Immature natural killer cell (primary cell): ENCODE results near the gene UCK2. TPM values are rescaled to one million over a fixed set of nuclear protein-coding genes. Genes with fewer than 3 reads are reported as not detected.
A peak's percentile ranks its signal among the peaks of the same experiment; 100 is the strongest.

ENCODE experiments used
- DNase-seq, 3 donors: peaks; one replicate each; pipeline ENCODE4 v3.0.0; 2022; ENCODE audit warnings: mixed read lengths in 1 of 3
- H3K27ac Mint-ChIP-seq, 6 donors: one replicate each; pipeline ENCODE4 v1.8.0; 2020; ENCODE audit warnings: mixed read lengths in 6 of 6, mild to moderate bottlenecking in 5 of 6, inconsistent platforms in 4 of 6, moderate library complexity in 3 of 6
- H3K27me3 Mint-ChIP-seq, 3 donors: one replicate each; pipeline ENCODE4 v1.8.0; 2020 to 2021; ENCODE audit warnings: low read depth in 3 of 3, mild to moderate bottlenecking in 3 of 3, mixed read lengths in 3 of 3, moderate library complexity in 3 of 3, inconsistent platforms in 1 of 3
- H3K36me3 Mint-ChIP-seq, 3 donors: one replicate each; pipeline ENCODE4 v1.8.0; 2020; ENCODE audit warnings: mixed read lengths in 3 of 3, inconsistent platforms in 2 of 3, mild to moderate bottlenecking in 2 of 3
- H3K4me1 Mint-ChIP-seq, 2 donors: one replicate each; pipeline ENCODE4 v1.8.0; 2020; ENCODE audit warnings: inconsistent platforms in 2 of 2, mild to moderate bottlenecking in 2 of 2, mixed read lengths in 2 of 2, moderate library complexity in 1 of 2
- H3K4me3 Mint-ChIP-seq, 5 donors: one replicate each; pipeline ENCODE4 v1.8.0; 2020; ENCODE audit warnings: mild to moderate bottlenecking in 5 of 5, mixed read lengths in 5 of 5, inconsistent platforms in 3 of 5, moderate library complexity in 3 of 5
- H3K9me3 Mint-ChIP-seq, 6 donors: one replicate each; pipeline ENCODE4 v1.8.0; 2020; ENCODE audit warnings: mild to moderate bottlenecking in 6 of 6, mixed read lengths in 6 of 6, inconsistent platforms in 4 of 6, moderate library complexity in 3 of 6
- polyA plus RNA-seq, 3 donors: library from polyadenylated mRNA; unstranded; fragments of 300-500 nt; fragmentation: Illumina TruSeq; gene quantifications; one replicate each; pipeline ENCODE4 v1.2.3, GENCODE V29; 2021

UCK2 gene
- polyA plus RNA-seq, 3 donors from 2014 or later = 18.4 to 28.7 (median 24.8) TPM

DNA sequence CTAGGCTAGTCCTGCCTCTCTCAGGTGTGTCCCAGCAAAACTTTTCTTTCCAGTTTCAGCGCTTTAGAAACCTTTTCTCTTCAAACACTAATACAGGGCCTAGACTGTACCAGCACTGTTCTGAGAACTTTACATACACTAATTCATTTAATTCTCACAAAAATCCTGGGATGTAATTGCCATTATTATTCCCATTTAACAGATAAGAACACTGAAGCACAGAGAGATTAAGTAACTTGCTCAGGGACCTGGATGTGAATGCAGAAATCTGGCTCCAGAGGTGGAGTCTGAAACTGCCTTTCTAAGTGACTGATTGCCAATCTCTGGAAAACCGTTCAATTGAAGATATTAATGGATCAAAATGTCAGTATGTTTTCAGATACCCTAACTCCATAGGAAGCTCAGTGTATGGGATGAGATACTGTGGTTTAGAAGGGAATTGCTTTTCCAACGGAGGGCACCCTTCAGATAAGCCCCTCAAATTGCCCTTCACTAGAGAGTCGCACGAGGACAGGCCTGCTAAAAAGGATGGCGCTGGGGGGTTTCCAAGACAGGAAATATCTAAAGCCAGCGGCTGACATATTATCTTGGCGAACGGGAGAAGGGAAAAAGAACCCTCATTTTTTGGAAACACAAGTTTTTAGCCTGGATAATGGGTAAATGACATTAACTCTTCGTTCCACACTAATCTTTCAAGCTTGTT lies 698 bp upstream of the UCK2 start:
- Mint-ChIP-seq H3K36me3 (no peaks in the 10 kb centered on the region), H3K4me3 (peak overlapping the region; percentile 85 to 91 (median 88)), H3K9me3 (no peaks in the 10 kb centered on the region), H3K27ac (peak overlapping the region; percentile 72 to 89 (median 84)), H3K4me1 (peaks cover 22 to 26% of the 10 kb centered on the region in 2 donors), H3K27me3 (peaks cover 3 to 14% (median 8%) of the 10 kb centered on the region in 3 donors)
- DNase-seq = peak in 1 of 3 donors; percentile 15

DNA sequence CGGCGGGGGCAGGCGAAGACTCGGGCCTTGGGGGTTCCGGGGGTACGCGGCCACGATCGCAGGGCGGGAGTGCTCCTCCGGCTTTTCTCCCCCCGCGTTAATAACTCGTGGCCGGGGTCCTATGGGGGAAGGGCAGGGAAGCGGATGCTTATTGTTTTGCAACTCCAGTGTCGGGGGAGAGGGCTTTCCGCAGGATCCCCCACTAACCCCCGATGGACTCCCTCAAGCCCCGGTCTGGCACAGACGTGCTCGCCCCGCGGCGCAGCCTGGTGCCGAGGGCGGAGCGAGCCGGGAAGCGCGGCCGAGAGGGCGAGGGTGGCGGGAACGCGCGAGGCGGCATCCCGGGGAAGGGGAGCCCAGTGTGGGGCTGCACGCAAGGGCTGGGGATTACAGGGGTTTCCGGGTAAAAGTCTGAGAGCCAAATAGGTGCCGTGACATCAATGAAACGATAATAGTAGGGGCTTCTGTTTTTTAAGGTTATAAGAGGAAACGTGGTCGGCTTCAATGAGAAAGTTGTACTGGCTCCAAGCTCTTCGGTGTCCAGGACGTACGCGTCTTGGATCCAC lies 772 bp downstream of the UCK2 start:
- Mint-ChIP-seq H3K36me3 (no peaks in the 10 kb centered on the region), H3K27me3 (peaks cover 3 to 12% (median 7%) of the 10 kb centered on the region in 3 donors), H3K4me3 (peak overlapping the region; percentile 93 to 98 (median 97))

DNA sequence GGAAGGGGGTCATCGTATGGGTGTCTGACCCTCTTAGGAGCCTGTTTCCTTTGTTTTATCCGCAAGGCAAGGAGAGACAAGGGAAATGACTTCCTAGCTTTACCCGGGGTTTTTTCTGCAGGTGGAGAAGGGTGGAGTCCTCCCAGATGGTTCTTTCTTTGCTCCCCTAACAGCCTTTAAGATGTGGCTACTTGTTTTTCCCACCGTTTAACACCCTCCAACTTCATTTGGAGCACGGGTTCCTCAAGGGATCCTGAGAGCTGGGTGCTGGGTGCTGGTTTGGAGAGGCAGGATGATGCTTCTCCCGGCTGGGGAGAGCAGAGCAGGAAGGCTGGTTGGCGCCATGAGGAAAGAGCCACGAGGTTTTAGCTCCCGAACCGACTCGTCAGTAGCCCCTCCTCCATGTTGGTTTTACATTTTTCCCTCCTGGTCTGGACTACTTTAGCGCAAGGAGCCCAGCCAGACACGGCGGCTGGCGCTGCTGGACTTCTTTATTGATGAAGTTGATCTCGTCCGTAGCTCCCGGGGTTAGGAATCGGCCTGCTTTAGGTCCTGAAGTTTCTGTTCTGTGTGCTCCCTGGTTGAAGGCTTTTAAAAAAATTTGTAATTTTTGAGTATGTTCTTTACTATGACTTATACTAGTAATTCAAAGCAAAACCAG lies 1.4 kb downstream of the UCK2 start:
- no peak for DNase-seq
- peaks cover 3 to 12% (median 7%) of the 10 kb centered on the region in 3 donors for H3K27me3 Mint-ChIP-seq
- no peaks in the 10 kb centered on the region for H3K36me3 Mint-ChIP-seq
- peaks cover 26 to 27% of the 10 kb centered on the region in 2 donors for H3K4me1 Mint-ChIP-seq
- peak overlapping the region; percentile 93 to 98 (median 97) for H3K4me3 Mint-ChIP-seq
- no peaks in the 10 kb centered on the region for H3K9me3 Mint-ChIP-seq
- peak overlapping the region; percentile 61 to 95 (median 86) for H3K27ac Mint-ChIP-seq

More for the DNA sequence above, 772 bp downstream of the UCK2 start:
- Mint-ChIP-seq H3K9me3 (no peaks in the 10 kb centered on the region), H3K27ac (peak overlapping the region; percentile 61 to 95 (median 86)), H3K4me1 (peaks cover 23 to 26% of the 10 kb centered on the region in 2 donors)
- peak in 1 of 3 donors; percentile 56 for DNase-seq

DNA sequence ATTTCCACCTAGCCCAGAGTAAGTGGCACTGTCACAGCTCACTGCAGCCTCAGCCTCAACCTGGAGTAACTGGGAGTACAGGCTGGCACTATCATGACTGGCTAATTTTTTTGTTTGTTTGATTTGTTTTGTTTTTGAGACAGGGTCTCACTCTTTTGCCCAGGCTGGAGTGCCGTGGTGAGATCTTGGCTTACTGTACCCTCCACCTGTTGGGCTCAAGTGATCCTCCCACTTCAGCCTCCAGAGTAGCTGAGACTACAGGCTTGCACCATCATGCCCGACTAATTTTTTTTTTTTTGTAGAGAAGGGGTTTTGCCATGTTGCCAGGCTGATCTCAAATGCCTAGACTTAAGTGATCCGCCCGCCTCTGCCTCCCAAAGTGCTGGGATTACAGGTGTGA lies 2.5 kb downstream of the UCK2 start:
- no peaks in the 10 kb centered on the region for H3K9me3 Mint-ChIP-seq
- no peaks in the 10 kb centered on the region for H3K36me3 Mint-ChIP-seq
- H3K4me3 Mint-ChIP-seq = peak overlapping the region in 4 of 5 donors; percentile 6 to 97 (median 65)
- peaks cover 0 to 12% (median 7%) of the 10 kb centered on the region in 3 donors for H3K27me3 Mint-ChIP-seq
- H3K4me1 Mint-ChIP-seq = peaks cover 26 to 27% of the 10 kb centered on the region in 2 donors
- DNase-seq = no peak
- peak overlapping the region in 1 of 6 donors; percentile 61 for H3K27ac Mint-ChIP-seq

DNA sequence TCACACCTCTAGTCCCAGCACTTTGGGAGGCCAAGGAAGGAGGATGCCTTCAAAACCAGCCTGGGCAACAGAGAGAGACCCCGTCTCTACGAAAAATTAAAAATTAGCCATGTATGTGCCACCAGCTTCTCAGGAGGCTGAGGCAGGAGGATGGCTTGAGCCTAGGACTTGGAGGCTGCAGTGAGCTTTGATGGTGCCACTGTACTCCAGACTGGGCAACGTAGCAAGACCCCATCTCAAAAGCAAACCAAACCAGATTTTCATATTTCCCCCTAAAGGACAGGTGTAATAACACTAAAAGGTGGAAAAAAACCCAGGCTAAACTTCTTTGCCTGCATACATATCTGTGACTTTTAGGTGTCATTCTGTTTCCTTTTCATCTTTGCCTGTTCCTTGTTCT lies 3.7 kb downstream of the UCK2 start:
- peak overlapping the region in 1 of 6 donors; percentile 62 for H3K27ac Mint-ChIP-seq
- peaks cover 26 to 27% of the 10 kb centered on the region in 2 donors for H3K4me1 Mint-ChIP-seq
- no peak for DNase-seq
- no peaks in the 10 kb centered on the region for H3K9me3 Mint-ChIP-seq
- H3K27me3 Mint-ChIP-seq = peaks cover 0 to 12% (median 7%) of the 10 kb centered on the region in 3 donors
- H3K36me3 Mint-ChIP-seq = no peaks in the 10 kb centered on the region
- no peak overlapping the region for H3K4me3 Mint-ChIP-seq

DNA sequence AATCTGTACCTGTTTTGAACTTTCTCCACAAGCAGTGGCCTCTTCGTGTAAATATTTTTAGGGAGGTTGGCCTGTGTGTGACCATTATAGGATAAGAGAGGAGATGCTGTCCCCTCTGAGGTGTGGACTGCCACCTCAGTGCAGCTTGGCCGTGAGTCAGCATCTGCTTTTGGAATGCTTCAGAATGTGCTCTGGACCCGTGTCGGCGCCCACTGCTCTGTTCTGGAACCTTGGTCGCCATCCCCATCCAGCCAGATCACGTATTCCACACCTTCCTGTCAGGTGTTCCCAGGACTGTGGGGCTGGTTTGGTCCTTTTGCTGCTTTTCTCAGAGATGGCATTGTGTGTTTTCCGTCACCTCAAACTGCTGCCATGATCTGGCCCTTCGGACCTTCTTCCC lies 5.5 kb downstream of the UCK2 start:
- peaks cover 26% of the 10 kb centered on the region in 2 donors for H3K4me1 Mint-ChIP-seq
- no peak overlapping the region for H3K27ac Mint-ChIP-seq
- no peaks in the 10 kb centered on the region for H3K9me3 Mint-ChIP-seq
- no peak overlapping the region for H3K4me3 Mint-ChIP-seq
- H3K36me3 Mint-ChIP-seq = peaks cover 0 to 5% (median 0%) of the 10 kb centered on the region in 3 donors
- no peak for DNase-seq
- peaks cover 0 to 3% (median 3%) of the 10 kb centered on the region in 3 donors for H3K27me3 Mint-ChIP-seq

DNA sequence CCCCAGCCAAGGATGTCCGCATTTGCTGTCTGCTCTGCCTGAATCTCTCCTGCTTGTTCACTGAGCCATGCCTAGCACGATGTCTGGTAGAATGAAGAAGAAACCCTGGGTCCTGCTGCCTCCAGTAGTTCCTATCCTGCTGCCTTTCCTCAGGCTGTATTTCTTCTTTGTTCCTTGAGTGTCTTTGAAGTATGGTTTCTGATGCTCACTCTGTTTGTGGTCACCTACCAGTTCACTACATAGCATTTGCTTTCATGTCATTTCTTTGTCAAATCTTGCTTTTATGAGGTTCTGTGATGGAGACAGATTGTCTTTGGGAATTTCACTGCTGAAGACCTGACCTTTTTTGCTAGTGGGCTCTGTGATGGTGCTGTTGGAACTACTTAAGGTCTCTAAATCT lies 5.9 kb downstream of the UCK2 start:
- Mint-ChIP-seq H3K36me3 (peaks cover 0 to 6% (median 0%) of the 10 kb centered on the region in 3 donors), H3K27ac (peak overlapping the region in 2 of 6 donors; percentile 13 to 18), H3K27me3 (peaks cover 2 to 3% (median 3%) of the 10 kb centered on the region in 3 donors), H3K9me3 (no peaks in the 10 kb centered on the region), H3K4me1 (peaks cover 28 to 30% of the 10 kb centered on the region in 2 donors), H3K4me3 (no peak overlapping the region)
- no peak for DNase-seq

DNA sequence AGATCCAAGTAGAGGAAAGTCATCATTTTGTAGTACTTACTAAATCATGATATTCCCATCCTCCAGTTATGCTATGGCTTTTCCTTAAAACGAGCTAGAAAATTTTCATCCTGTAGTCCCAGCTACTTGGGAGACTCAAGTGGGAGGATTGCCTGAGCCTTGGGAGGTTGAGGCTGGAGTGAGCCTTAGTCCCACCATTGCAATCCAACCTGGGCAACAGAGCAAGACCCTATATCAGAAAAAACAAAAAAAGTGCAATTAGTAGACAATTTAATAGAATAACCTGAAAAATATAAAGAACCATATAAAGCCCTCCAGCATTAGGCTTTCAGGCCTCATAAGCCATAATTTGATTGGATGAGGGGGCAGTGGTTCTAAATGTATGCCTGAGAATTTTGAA lies 6.8 kb downstream of the UCK2 start:
- Mint-ChIP-seq H3K27ac (no peak overlapping the region), H3K4me3 (no peak overlapping the region), H3K9me3 (no peaks in the 10 kb centered on the region), H3K36me3 (peaks cover 0 to 6% (median 0%) of the 10 kb centered on the region in 3 donors), H3K4me1 (peaks cover 26 to 28% of the 10 kb centered on the region in 2 donors), H3K27me3 (peaks cover 0 to 4% (median 2%) of the 10 kb centered on the region in 3 donors)
- no peak for DNase-seq

DNA sequence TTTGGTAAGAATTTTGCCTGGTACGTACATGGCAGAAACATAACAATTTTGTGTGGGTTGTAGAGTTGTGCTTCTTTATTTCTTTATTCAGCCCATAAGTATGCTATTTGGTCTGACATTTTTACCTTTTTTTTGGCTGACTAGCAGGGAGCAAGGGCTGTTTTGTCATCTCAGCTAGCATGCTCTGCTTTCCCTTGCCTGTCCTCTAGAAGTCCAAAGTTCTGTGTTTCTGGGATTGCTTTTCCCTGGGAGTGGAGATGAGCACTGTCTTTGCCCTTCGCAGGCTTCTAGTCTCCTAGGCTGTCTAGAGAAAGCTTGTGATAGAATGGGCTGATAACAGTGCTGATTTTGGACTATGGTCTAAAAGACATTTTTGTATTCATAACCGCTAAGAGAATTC lies 7.5 kb downstream of the UCK2 start:
- Mint-ChIP-seq H3K36me3 (peaks cover 0 to 6% (median 0%) of the 10 kb centered on the region in 3 donors), H3K4me3 (no peak overlapping the region), H3K4me1 (peaks cover 25 to 27% of the 10 kb centered on the region in 2 donors), H3K9me3 (no peaks in the 10 kb centered on the region), H3K27me3 (peaks cover 0 to 4% (median under 1%) of the 10 kb centered on the region in 3 donors), H3K27ac (peak overlapping the region in 1 of 6 donors; percentile 28)
- no peak for DNase-seq

DNA sequence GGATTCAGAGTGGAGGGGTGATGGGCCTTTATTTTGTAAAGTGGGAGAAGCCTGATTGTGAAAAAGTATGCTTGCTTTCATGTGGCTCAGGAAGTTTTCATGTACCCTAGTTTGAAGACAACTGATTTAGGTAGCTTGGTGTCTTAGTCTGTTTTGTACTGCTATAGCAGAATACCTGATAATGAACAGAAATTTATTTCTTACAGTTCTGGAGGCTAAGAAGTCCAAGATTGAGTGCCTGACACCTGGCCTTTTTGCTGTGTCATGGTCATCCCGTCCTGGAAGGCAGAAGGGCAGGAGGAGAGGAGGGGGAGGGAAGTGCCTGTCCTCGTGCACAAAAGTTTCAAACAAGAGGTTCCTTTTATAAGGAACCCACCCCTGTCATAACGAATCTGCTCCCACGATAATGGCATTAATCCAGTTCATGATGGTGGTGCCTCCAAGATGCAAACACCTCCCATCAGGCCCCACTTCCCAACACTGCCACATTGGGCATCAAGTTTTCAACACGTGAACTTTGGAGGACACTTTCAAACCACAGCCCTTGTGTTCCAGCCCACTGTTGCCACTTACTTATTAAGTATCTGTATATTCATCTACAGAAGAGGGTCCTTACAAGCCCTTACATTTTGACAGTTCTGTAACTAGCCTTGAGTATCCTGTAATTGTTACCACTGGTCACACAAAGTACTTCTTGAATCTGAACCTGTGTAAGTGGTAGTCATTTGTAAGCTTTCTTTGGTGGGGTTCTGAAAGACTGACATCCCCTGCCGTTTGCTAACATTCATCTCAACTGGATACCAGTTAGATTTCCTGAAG lies 9.5 kb downstream of the UCK2 start:
- Mint-ChIP-seq H3K4me1 (peaks cover 35 to 36% of the 10 kb centered on the region in 2 donors), H3K9me3 (no peaks in the 10 kb centered on the region), H3K36me3 (peaks cover 0 to 6% (median 0%) of the 10 kb centered on the region in 3 donors), H3K4me3 (no peak overlapping the region), H3K27ac (no peak overlapping the region), H3K27me3 (peaks cover 0 to 4% (median 0%) of the 10 kb centered on the region in 3 donors)
- DNase-seq = no peak

DNA sequence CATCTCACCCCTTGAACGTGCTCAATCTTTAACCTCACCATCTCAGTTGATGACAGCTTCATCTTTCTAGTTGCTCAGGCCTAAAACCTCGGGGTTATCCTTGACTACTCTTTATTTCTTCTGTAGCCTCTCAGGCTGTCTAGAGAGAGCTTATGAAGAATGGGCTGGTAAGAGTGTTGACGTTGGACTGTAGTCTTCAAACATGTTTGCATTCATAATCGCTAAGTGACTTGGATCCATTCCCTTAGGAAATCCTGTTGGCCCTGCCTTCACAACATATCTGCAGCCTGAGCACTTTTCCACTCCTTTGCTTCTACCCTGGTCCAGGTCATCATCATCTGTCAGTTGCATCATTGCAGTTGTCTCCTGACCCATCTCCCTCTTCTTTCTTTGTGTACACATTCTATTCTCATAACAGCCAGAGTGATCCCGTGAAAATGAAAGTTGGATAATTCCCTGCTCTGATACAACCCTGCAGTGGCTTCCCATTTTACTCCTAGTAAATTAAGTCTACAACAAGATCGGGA lies 10.5 kb downstream of the UCK2 start:
- DNase-seq = no peak
- Mint-ChIP-seq H3K4me1 (peaks cover 45 to 46% of the 10 kb centered on the region in 2 donors), H3K4me3 (no peak overlapping the region), H3K27me3 (peaks cover 0 to 4% (median 2%) of the 10 kb centered on the region in 3 donors), H3K27ac (no peak overlapping the region), H3K36me3 (peaks cover 0 to 6% (median 0%) of the 10 kb centered on the region in 3 donors), H3K9me3 (peaks cover 0 to 2% (median 0%) of the 10 kb centered on the region in 6 donors)

DNA sequence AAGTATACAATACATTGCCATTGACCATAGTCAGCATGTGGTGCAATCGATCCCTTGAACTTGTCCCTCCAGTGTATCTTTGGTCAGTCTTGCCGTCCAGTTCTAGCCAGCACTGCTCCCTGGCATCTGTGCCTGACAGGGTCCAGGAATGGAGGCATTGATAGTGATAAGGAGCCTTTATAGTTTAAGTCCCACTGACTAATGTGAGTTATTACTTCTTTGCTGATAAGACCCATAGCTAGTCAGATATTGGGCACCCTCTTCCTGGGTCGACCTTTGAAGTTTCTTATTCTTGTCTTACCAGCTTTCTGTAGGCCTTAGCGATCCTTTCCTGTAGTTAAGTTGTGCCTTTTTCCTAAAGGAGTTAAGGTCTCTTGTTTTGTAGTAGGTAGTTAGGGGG lies 13.0 kb downstream of the UCK2 start:
- peaks cover 0 to 6% (median 0%) of the 10 kb centered on the region in 3 donors for H3K36me3 Mint-ChIP-seq
- peak overlapping the region in 1 of 6 donors; percentile 60 for H3K27ac Mint-ChIP-seq

DNA sequence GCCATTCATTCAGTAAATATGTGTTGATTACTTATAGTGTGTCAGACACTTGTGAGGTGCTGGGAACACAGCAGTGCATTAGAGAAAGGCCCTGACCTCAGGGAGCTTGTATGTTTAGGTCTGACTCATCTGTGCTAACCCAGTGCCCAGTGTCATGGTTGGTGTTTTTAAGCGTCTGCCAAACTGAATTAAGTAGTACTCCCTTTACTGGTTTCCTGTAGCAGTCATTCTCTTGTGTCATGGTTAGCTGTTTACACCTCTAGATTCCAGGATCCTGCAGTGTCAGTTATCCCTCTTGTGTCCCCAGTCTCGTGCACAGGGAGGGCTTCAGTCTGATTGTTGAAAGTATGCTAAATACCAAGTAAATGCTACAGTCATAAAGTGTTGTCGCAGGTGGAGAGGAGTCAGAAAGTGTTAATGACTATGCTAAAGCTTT lies 14.2 kb downstream of the UCK2 start:
- Mint-ChIP-seq H3K27ac (peak overlapping the region in 2 of 6 donors; percentile 41), H3K4me1 (peaks cover 66 to 80% of the 10 kb centered on the region in 2 donors), H3K9me3 (peaks cover 0 to 2% (median 0%) of the 10 kb centered on the region in 6 donors), H3K27me3 (peaks cover 0 to 4% (median 3%) of the 10 kb centered on the region in 3 donors), H3K36me3 (peaks cover 0 to 6% (median 0%) of the 10 kb centered on the region in 3 donors), H3K4me3 (no peak overlapping the region)
- DNase-seq = no peak

More for the DNA sequence above, 13.0 kb downstream of the UCK2 start:
- H3K9me3 Mint-ChIP-seq = peaks cover 0 to 2% (median 0%) of the 10 kb centered on the region in 6 donors
- no peak for DNase-seq
- H3K27me3 Mint-ChIP-seq = peaks cover 0 to 4% (median 3%) of the 10 kb centered on the region in 3 donors
- peaks cover 56 to 70% of the 10 kb centered on the region in 2 donors for H3K4me1 Mint-ChIP-seq
- H3K4me3 Mint-ChIP-seq = no peak overlapping the region
